IMR-90 (cell line): ENCODE measurements around the gene KTN1. TPM values are rescaled to one million over a fixed set of nuclear protein-coding genes. Genes with fewer than 3 reads are reported as not detected.

Experiments
- microRNA-seq, 2 experiments: library from miRNA; stranded (forward) in 1 of 2; unstranded in 1 of 2; fragments of 10-50 nt in 1 of 2; fragments of <30 nt in 1 of 2; gene quantifications in 1 of 2; microRNA quantifications in 1 of 2; one replicate each; pipeline versions ENCODE3 to v1.1.0; 2013 to 2020; ENCODE audit not compliant: insufficient read depth in 1 of 2, insufficient read length in 1 of 2, unreplicated experiment in 1 of 2
- polyA plus RNA-seq, 3 experiments: library from polyadenylated mRNA; depleted of rRNA; stranded (reverse); fragments of >200 nt; gene quantifications; 2 replicates each; pipeline ENCODE4 v1.2.3, GENCODE V29; 2012; ENCODE audit warnings: low replicate concordance in 1 of 3
- small RNA-seq, 5 experiments: library from RNA; depleted of rRNA; stranded (forward); fragments of <200 nt; gene quantifications; one replicate each; pipeline ENCODE3, GENCODE V24; 2012
- total RNA-seq: library from RNA; depleted of rRNA; stranded (reverse); fragments of >200 nt; gene quantifications from 2 replicates; pipeline ENCODE4 v1.2.3, GENCODE V29; 2012; rRNA removed

Gene KTN1
- total and polyA plus RNA-seq, 2 of the 4 experiments (the other 2 are of a cell fraction): 42.1 to 57.2 TPM

Small RNA genes lying within 50 kb of the gene (microRNA-seq; reads per million reads assigned to microRNA genes)
- gene RF00019 (ENCODE audit: insufficient read depth, insufficient read length): not detected

Small RNA genes lying within 50 kb of the gene (small RNA-seq; reads per million reads assigned to genes)
- gene RF00019: 0 reads per million in 5 experiments

Other genes with a start within 250 kb of the KTN1 start
- 12.4 and 13.3 TPM in 2 replicates for gene ATG14, start 168.4 kb upstream of the KTN1 start, total RNA-seq
- 3.6 and 5.0 TPM in 2 replicates for gene ATG14, start 168.4 kb upstream of the KTN1 start, polyA plus RNA-seq (2012; rRNA removed)
- not detected in 2 replicates for gene TBPL2, start 139.6 kb upstream of the KTN1 start, total RNA-seq
- not detected in 2 replicates for gene TBPL2, start 139.6 kb upstream of the KTN1 start, polyA plus RNA-seq (2012; rRNA removed)